ENCODE data around the gene PRKCH. TPM values are rescaled to one million over a fixed set of nuclear protein-coding genes. Genes with fewer than 3 reads are reported as not detected.

Gene PRKCH
- total RNA-seq, 1 experiment from 2014 or later, result 2.7 TPM

- BruUV-seq (replicated peaks), result no TSS peak
- intact Hi-C loops (cut with micrococcal nuclease; ENCODE audit: unreplicated experiment) (no loop called here), in situ Hi-C loops (cut with HindIII; ENCODE audit: low pct_unique_long_range_greater_than_20kb, low sequenced_read_pairs) (no loop called here)
- Histone ChIP-seq H3K27me3 (ENCODE audit: control insufficient read depth, insufficient read depth, low read length) (no peaks in the 10 kb centered on the region), H3K36me3 (ENCODE audit: control insufficient read depth, insufficient read depth, low read length) (no peaks in the 10 kb centered on the region), H3K27ac (ENCODE audit: low read length) (no peak overlapping the region), H3K9me3 (ENCODE audit: control insufficient read depth, insufficient read depth, low read depth, low read length) (no peaks in the 10 kb centered on the region), H3K4me3 (ENCODE audit: low read depth in 2 of 2, low read length in 2 of 2) (no peak overlapping the region), H3K4me1 (ENCODE audit: control insufficient read depth, insufficient read depth, low read length) (no peaks in the 10 kb centered on the region)
- no peak for DNase-seq (ENCODE audit: low read depth, low spot score)
- no peak for ATAC-seq
- CTCF ChIA-PET, result no interaction called here
- TF ChIP-seq REST (IDR thresholded peaks at IDR 0.05; ENCODE audit: insufficient read depth in 1 of 2, low read depth in 2 of 2, low read length in 1 of 2) (no peak), CTCF (IDR thresholded peaks at IDR 0.05) (no peak), TCF7L2 (IDR thresholded peaks at IDR 0.05; ENCODE audit: low read depth, low read length) (no peak), SIN3A (IDR thresholded peaks at IDR 0.05; ENCODE audit: borderline replicate concordance, insufficient read depth, low read depth, low read length) (no peak), POLR2AphosphoS5 (IDR thresholded peaks at IDR 0.05; ENCODE audit: low read depth, low read length) (no peak)
- POLR2A ChIA-PET, result no interaction called here
Measured at GRCh38 chr14:61381553-61381952, 60.2 kb downstream of the PRKCH start.

GRCh38 chr14:61382842-61383241, 61.5 kb downstream of the PRKCH start:
- no peak for TF ChIP-seq POLR2AphosphoS5 (IDR thresholded peaks at IDR 0.05; ENCODE audit: low read depth, low read length)
- no TSS peak for BruUV-seq (replicated peaks)
- CTCF ChIA-PET, result no interaction called here
- H3K27me3 ChIP-seq (ENCODE audit: control insufficient read depth, insufficient read depth, low read length), result no peaks in the 10 kb centered on the region
- H3K9me3 ChIP-seq (ENCODE audit: control insufficient read depth, insufficient read depth, low read depth, low read length), result no peaks in the 10 kb centered on the region
- in situ Hi-C loops (cut with HindIII; ENCODE audit: low pct_unique_long_range_greater_than_20kb, low sequenced_read_pairs), result no loop called here
- H3K4me1 ChIP-seq (ENCODE audit: control insufficient read depth, insufficient read depth, low read length), result no peaks in the 10 kb centered on the region
- POLR2A ChIA-PET, result no interaction called here
- no peaks in the 10 kb centered on the region for H3K36me3 ChIP-seq (ENCODE audit: control insufficient read depth, insufficient read depth, low read length)
- no peak overlapping the region for H3K27ac ChIP-seq (ENCODE audit: low read length)
- intact Hi-C loops (cut with micrococcal nuclease; ENCODE audit: unreplicated experiment), result no loop called here
- ATAC-seq (no peak), DNase-seq (ENCODE audit: low read depth, low spot score) (no peak)
- no peak overlapping the region for H3K4me3 ChIP-seq (ENCODE audit: low read depth in 2 of 2, low read length in 2 of 2)

- intact Hi-C loops (cut with micrococcal nuclease; ENCODE audit: unreplicated experiment), result no loop called here
Measured at GRCh38 chr14:61385002-61385685, 63.8 kb downstream of the PRKCH start.

More at GRCh38 chr14:61385002-61385685, 63.8 kb downstream of the PRKCH start:
- TF ChIP-seq CTCF (IDR thresholded peaks at IDR 0.05), result no peak
- TF ChIP-seq POLR2AphosphoS5 (IDR thresholded peaks at IDR 0.05; ENCODE audit: low read depth, low read length), result no peak
- TF ChIP-seq TCF7L2 (IDR thresholded peaks at IDR 0.05; ENCODE audit: low read depth, low read length), result no peak
- TF ChIP-seq REST (IDR thresholded peaks at IDR 0.05; ENCODE audit: insufficient read depth in 1 of 2, low read depth in 2 of 2, low read length in 1 of 2), result no peak
- no peak for TF ChIP-seq SIN3A (IDR thresholded peaks at IDR 0.05; ENCODE audit: borderline replicate concordance, insufficient read depth, low read depth, low read length)
- H3K36me3 ChIP-seq (ENCODE audit: control insufficient read depth, insufficient read depth, low read length), result no peaks in the 10 kb centered on the region
- H3K27me3 ChIP-seq (ENCODE audit: control insufficient read depth, insufficient read depth, low read length), result no peaks in the 10 kb centered on the region
- CTCF ChIA-PET, result no interaction called here
- BruUV-seq (replicated peaks), result no TSS peak
- no peaks in the 10 kb centered on the region for H3K4me1 ChIP-seq (ENCODE audit: control insufficient read depth, insufficient read depth, low read length)
- no peak overlapping the region for H3K4me3 ChIP-seq (ENCODE audit: low read depth in 2 of 2, low read length in 2 of 2)
- DNase-seq (ENCODE audit: low read depth, low spot score) (no peak), ATAC-seq (no peak)
- H3K9me3 ChIP-seq (ENCODE audit: control insufficient read depth, insufficient read depth, low read depth, low read length), result no peaks in the 10 kb centered on the region
- POLR2A ChIA-PET, result no interaction called here
- no peak overlapping the region for H3K27ac ChIP-seq (ENCODE audit: low read length)
- in situ Hi-C loops (cut with HindIII; ENCODE audit: low pct_unique_long_range_greater_than_20kb, low sequenced_read_pairs), result no loop called here

Measured in Panc1 (cell line).